Measurements from ENCODE around the gene SETD1B. TPM values are rescaled to one million over a fixed set of nuclear protein-coding genes. Genes with fewer than 3 reads are reported as not detected.
A peak's percentile ranks its signal among the peaks of the same experiment; 100 is the strongest.

SETD1B gene
- total RNA-seq, 1 experiment from 2014 or later = 23.8 TPM

DNA sequence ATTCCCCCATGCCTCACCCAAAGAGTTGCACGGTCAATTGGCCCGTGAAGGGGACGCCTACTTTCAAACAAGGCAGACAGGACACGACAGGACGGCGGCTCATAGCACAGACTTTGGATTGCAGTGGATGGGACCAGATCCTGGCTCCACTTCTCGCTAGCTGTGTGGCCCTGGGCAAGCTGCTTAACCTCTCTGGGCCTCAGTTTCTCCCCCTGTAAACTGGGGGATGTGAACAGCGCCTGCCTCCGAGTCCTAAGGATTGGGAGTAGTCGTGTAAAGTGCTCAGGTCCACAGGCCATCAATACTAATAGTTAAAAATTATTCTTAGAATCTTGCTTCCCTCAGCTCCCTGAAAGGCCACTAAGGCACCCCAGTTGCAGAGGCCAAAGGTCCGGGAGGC is 23.4 kb upstream of the SETD1B start:
- no peaks in the 10 kb centered on the region for H3K9me3 ChIP-seq (ENCODE audit: low read depth, low read length, poor library complexity, severe bottlenecking)
- no TSS peak for BruUV-seq (replicated peaks)
- H3K27me3 ChIP-seq (replicated peaks; ENCODE audit: insufficient read depth, low read depth, low read length, poor library complexity) = no peaks in the 10 kb centered on the region
- POLR2A ChIA-PET (ENCODE audit: low non-redundant PET) = no interaction called here
- no peak overlapping the region for H3K27ac ChIP-seq (ENCODE audit: low read depth, low read length, poor library complexity, severe bottlenecking)
- intact Hi-C loops (cut with micrococcal nuclease; ENCODE audit: unreplicated experiment) = no loop called here
- no peak for DNase-seq (ENCODE audit: low spot score)
- peaks cover 4% of the 10 kb centered on the region for H3K36me3 ChIP-seq (ENCODE audit: insufficient read depth, low read length, poor library complexity, severe bottlenecking)
- no peak for TF ChIP-seq EZH2 (IDR thresholded peaks at IDR 0.05; ENCODE audit: borderline replicate concordance, low read depth, low read length, poor library complexity, severe bottlenecking)
- TF ChIP-seq, protein P1, sequence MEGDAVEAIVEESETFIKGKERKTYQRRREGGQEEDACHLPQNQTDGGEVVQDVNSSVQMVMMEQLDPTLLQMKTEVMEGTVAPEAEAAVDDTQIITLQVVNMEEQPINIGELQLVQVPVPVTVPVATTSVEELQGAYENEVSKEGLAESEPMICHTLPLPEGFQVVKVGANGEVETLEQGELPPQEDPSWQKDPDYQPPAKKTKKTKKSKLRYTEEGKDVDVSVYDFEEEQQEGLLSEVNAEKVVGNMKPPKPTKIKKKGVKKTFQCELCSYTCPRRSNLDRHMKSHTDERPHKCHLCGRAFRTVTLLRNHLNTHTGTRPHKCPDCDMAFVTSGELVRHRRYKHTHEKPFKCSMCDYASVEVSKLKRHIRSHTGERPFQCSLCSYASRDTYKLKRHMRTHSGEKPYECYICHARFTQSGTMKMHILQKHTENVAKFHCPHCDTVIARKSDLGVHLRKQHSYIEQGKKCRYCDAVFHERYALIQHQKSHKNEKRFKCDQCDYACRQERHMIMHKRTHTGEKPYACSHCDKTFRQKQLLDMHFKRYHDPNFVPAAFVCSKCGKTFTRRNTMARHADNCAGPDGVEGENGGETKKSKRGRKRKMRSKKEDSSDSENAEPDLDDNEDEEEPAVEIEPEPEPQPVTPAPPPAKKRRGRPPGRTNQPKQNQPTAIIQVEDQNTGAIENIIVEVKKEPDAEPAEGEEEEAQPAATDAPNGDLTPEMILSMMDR (conservative IDR thresholded peaks at IDR 0.05; ENCODE audit: low read depth, low read length) = no peak
- CTCF ChIA-PET = interaction anchor here (0.5 kb wide), 1 partner anchor 89 kb away, joined by 4 read pairs; no protein-coding TSS in a partner anchor
- no peak overlapping the region for H3K4me3 ChIP-seq (ENCODE audit: low read depth, low read length, poor library complexity, severe bottlenecking)
- peaks cover 15% of the 10 kb centered on the region for H3K4me1 ChIP-seq (ENCODE audit: insufficient read depth, low read length, poor library complexity, severe bottlenecking)

DNA sequence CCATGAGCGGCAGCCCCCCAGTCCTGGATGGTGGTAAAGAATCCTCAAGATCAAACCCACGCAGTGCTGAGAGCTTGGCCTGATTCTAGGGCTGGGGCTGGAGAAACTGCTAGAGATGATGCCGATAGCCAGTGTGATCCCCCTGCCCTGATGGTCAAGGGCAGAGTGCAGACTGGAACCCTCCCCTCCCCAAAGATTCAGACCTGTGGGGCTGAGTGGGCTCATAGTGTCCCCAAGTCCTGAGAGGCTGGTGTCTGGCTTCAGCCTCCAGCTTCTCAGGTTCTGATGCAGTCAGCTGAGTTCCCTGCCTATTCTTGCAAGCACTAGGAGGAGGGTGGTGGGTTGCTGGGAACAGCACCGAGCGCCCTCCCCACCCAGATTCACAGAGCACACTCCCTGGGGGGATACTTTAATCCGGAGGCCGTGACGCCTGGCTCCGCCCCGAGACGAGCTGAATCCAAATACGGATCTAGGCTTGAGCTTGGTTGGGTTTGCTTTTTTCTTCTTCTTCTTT is 22.3 kb upstream of the SETD1B start:
- peaks cover 15% of the 10 kb centered on the region for H3K4me1 ChIP-seq (ENCODE audit: insufficient read depth, low read length, poor library complexity, severe bottlenecking)
- peaks cover 4% of the 10 kb centered on the region for H3K36me3 ChIP-seq (ENCODE audit: insufficient read depth, low read length, poor library complexity, severe bottlenecking)
- H3K4me3 ChIP-seq (ENCODE audit: low read depth, low read length, poor library complexity, severe bottlenecking) = peak overlapping the region; percentile 10
- DNase-seq (ENCODE audit: low spot score) = peak; percentile 79
- H3K9me3 ChIP-seq (ENCODE audit: low read depth, low read length, poor library complexity, severe bottlenecking) = no peaks in the 10 kb centered on the region
- H3K27me3 ChIP-seq (replicated peaks; ENCODE audit: insufficient read depth, low read depth, low read length, poor library complexity) = no peaks in the 10 kb centered on the region
- intact Hi-C loops (cut with micrococcal nuclease; ENCODE audit: unreplicated experiment) = no loop called here
- TF ChIP-seq, protein P1 (conservative IDR thresholded peaks at IDR 0.05; ENCODE audit: low read depth, low read length) = no peak
- no peak for TF ChIP-seq EZH2 (IDR thresholded peaks at IDR 0.05; ENCODE audit: borderline replicate concordance, low read depth, low read length, poor library complexity, severe bottlenecking)
- ChIA-PET POLR2A (ENCODE audit: low non-redundant PET) (interaction anchor here (0.6 kb wide), 2 partner anchors 21 to 29 kb away, joined by 3 read pairs; no protein-coding TSS in a partner anchor), CTCF (interaction anchor here (1.7 kb wide), 1 partner anchor 13 kb away, joined by 17 read pairs; no protein-coding TSS in a partner anchor)
- no TSS peak for BruUV-seq (replicated peaks)
- H3K27ac ChIP-seq (ENCODE audit: low read depth, low read length, poor library complexity, severe bottlenecking) = peak overlapping the region; percentile 72

DNA sequence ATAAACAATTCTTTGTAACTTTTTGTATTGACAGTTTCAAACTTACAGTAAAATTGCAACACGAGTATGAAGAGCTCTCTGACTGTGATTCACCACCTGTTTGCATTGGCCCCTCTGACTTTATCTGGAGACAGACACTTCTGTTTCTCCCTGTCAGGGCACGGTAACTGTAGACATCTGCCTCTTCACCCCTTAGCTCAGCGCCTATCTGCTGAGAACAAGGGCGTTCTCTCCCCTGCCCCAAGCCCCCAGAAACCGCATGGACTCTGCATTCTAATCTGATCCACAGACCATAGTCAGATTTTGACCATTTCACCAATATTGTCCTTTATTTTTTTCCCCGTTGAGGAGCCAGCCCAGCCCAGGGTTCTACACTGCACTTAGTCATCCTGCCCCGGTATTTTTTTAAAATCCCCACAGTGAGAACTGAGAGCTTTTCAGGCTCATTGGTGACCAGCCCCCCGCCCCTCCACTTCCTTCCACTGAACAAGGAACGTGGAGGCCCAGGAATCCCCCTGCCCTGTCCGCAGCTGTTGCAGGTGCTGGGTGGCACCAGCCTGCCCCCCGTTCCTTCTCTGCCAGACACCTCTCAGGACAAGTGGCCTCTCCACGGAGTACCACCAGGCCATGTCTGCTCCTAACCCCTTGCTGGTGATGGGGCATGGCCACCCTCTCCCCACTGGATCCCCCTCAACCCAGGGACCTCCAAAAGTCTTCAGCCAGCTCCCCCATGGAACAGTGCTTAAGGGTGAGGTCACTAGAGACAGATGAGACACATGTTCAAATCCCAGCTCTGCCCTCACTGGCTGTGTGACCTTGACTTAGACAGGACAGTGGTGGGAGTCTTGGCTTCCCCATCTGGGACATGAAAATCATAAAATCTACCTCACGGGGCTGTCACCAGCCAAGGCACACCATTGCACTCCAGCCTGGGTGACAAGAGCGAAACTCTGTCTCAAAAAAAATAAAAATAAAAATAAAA is 21.5 kb upstream of the SETD1B start:
- DNase-seq (ENCODE audit: low spot score) = no peak
- intact Hi-C loops (cut with micrococcal nuclease; ENCODE audit: unreplicated experiment) = no loop called here
- ChIA-PET POLR2A (ENCODE audit: low non-redundant PET) (interaction anchor here (0.6 kb wide), 2 partner anchors 21 to 28 kb away, joined by 3 read pairs; no protein-coding TSS in a partner anchor), CTCF (interaction anchor here (0.8 to 1.7 kb wide), 3 partner anchors 10 to 12 kb away, joined by 3 to 17 read pairs (median 3); no protein-coding TSS in a partner anchor)
- H3K27me3 ChIP-seq (replicated peaks; ENCODE audit: insufficient read depth, low read depth, low read length, poor library complexity) = no peaks in the 10 kb centered on the region
- no TSS peak for BruUV-seq (replicated peaks)
- H3K4me1 ChIP-seq (ENCODE audit: insufficient read depth, low read length, poor library complexity, severe bottlenecking) = peaks cover 15% of the 10 kb centered on the region
- H3K4me3 ChIP-seq (ENCODE audit: low read depth, low read length, poor library complexity, severe bottlenecking) = peak overlapping the region; percentile 10
- TF ChIP-seq, protein P1 (conservative IDR thresholded peaks at IDR 0.05; ENCODE audit: low read depth, low read length) = no peak
- no peak for TF ChIP-seq EZH2 (IDR thresholded peaks at IDR 0.05; ENCODE audit: borderline replicate concordance, low read depth, low read length, poor library complexity, severe bottlenecking)
- H3K27ac ChIP-seq (ENCODE audit: low read depth, low read length, poor library complexity, severe bottlenecking) = peak overlapping the region; percentile 72
- peaks cover 4% of the 10 kb centered on the region for H3K36me3 ChIP-seq (ENCODE audit: insufficient read depth, low read length, poor library complexity, severe bottlenecking)
- H3K9me3 ChIP-seq (ENCODE audit: low read depth, low read length, poor library complexity, severe bottlenecking) = no peaks in the 10 kb centered on the region

Measured in A673 (cell line).